SK-N-SH (cell line): ENCODE data around the gene DNAJA3. TPM values are rescaled to one million over a fixed set of nuclear protein-coding genes. Genes with fewer than 3 reads are reported as not detected.

Source experiments
- CTCF ChIA-PET: fragments of 300-600, 350-600 bp; formaldehyde crosslinking; extraction: SDS; loops from one replicate; lab custom pipeline; 2021; lab: Yijun Ruan, JAX
- POLR2A ChIA-PET: fragments of 350-600 bp; sonication (Branson Sonifier 250); formaldehyde crosslinking; extraction: SDS; loops from one replicate; lab custom pipeline; 2020; ENCODE audit warnings: antibody characterized with exemption, inconsistent platforms; lab: Yijun Ruan, JAX
- DNase-seq: peaks from one replicate; pipeline ENCODE4 v3.0.0; 2012
- H2AFZ ChIP-seq: fragments of 200-600 bp; sonication (generic); 2 replicates; pipeline ENCODE4 v1.8.1; 2016; ENCODE audit warnings: antibody characterized with exemption, mild to moderate bottlenecking, low read depth
- H3F3A ChIP-seq: fragments of 200-600 bp; sonication (generic); replicated peaks from 2 replicates; pipeline ENCODE3; 2016; ENCODE audit warnings: antibody characterized with exemption, mild to moderate bottlenecking; ENCODE audit not compliant: insufficient read depth
- H3K27ac ChIP-seq, 2 experiments: fragments of 200-500 bp in 1 of 2; fragments of 200-600 bp in 1 of 2; sonication (Bioruptor generic) in 1 of 2; sonication (generic), shearing (Covaris generic) in 1 of 2; 2 replicates each; pipeline versions ENCODE4 v1.5.1 to v1.6.1; 2014 to 2016; ENCODE audit warnings: low read depth in 2 of 2, inconsistent platforms in 1 of 2, low read length in 1 of 2, mild to moderate bottlenecking in 1 of 2, mixed read lengths in 1 of 2
- H3K27me3 ChIP-seq: fragments of 200-600 bp; sonication (generic), shearing (Covaris generic); 2 replicates; pipeline ENCODE4 v1.6.1; 2016; ENCODE audit warnings: mixed run types; ENCODE audit not compliant: insufficient read depth
- H3K36me3 ChIP-seq, 2 experiments: fragments of 200-500 bp in 1 of 2; fragments of 200-600 bp in 1 of 2; sonication (Bioruptor generic) in 1 of 2; sonication (generic) in 1 of 2; replicated peaks in 1 of 2; 2 replicates each; pipeline versions ENCODE3 to v1.5.1; 2014 to 2016; ENCODE audit warnings: low read length in 1 of 2, mild to moderate bottlenecking in 1 of 2; ENCODE audit not compliant: insufficient read depth in 2 of 2, control insufficient read depth in 1 of 2
- H3K4me1 ChIP-seq, 2 experiments: fragments of 200-500 bp in 1 of 2; fragments of 200-600 bp in 1 of 2; sonication (Bioruptor generic) in 1 of 2; sonication (generic), shearing (Covaris generic) in 1 of 2; 2 replicates each; pipeline versions ENCODE4 v1.5.1 to v1.6.1; 2014 to 2016; ENCODE audit warnings: low read depth in 1 of 2, low read length in 1 of 2, mixed run types in 1 of 2; ENCODE audit not compliant: insufficient read depth in 2 of 2, control insufficient read depth in 1 of 2
- H3K4me2 ChIP-seq: fragments of 200-600 bp; sonication (generic), shearing (Covaris generic); 2 replicates; pipeline ENCODE4 v1.6.1; 2017; ENCODE audit warnings: mixed run types
- H3K4me3 ChIP-seq, 2 experiments: fragments of 200-500 bp in 1 of 2; fragments of 200-600 bp in 1 of 2; sonication (Bioruptor generic) in 1 of 2; sonication (generic), shearing (Covaris generic) in 1 of 2; 2 replicates each; pipeline versions ENCODE4 v1.5.1 to v1.8.1; 2014 to 2016; ENCODE audit warnings: low read depth in 2 of 2, inconsistent platforms in 1 of 2, low read length in 1 of 2, mild to moderate bottlenecking in 1 of 2, mixed read lengths in 1 of 2, moderate library complexity in 1 of 2
- H3K79me2 ChIP-seq: fragments of 200-600 bp; sonication (generic); 2 replicates; pipeline ENCODE4 v1.8.1; 2017; ENCODE audit warnings: mild to moderate bottlenecking; ENCODE audit not compliant: insufficient read depth
- H3K9ac ChIP-seq: fragments of 200-600 bp; sonication (generic); 2 replicates; pipeline ENCODE4 v1.6.1; 2017; ENCODE audit warnings: mixed run types
- H3K9me2 ChIP-seq: fragments of 200-600 bp; sonication (generic); 2 replicates; pipeline ENCODE4 v1.6.1; 2017; ENCODE audit warnings: mixed run types
- H3K9me3 ChIP-seq: fragments of 200-600 bp; sonication (generic); 2 replicates; pipeline ENCODE4 v1.6.1; 2017; ENCODE audit warnings: mixed run types, mild to moderate bottlenecking, moderate library complexity
- H4K20me1 ChIP-seq: fragments of 200-600 bp; sonication (generic); 2 replicates; pipeline ENCODE4 v1.6.1; 2017; ENCODE audit warnings: mild to moderate bottlenecking, mixed run types; ENCODE audit not compliant: insufficient read depth
- CTCF ChIP-seq: fragments of 200-600 bp; sonication (generic); IDR thresholded peaks from 2 replicates; pipeline ENCODE4 v1.6.1; 2017; ENCODE audit warnings: antibody characterized with exemption, mild to moderate bottlenecking, moderate library complexity
- ELF1 ChIP-seq: IDR thresholded peaks from 2 replicates; pipeline ENCODE4 v1.4.0; 2012
- EP300 ChIP-seq, 2 experiments: IDR thresholded peaks; 2 replicates each; pipeline versions ENCODE4 v1.4.0 to v1.6.1; 2012; ENCODE audit warnings: borderline replicate concordance in 1 of 2, low read depth in 1 of 2, low read length in 1 of 2
- FOSL2 ChIP-seq: IDR thresholded peaks from 2 replicates; pipeline ENCODE4 v1.4.0; 2012; ENCODE audit warnings: low read depth, mild to moderate bottlenecking, moderate library complexity, borderline replicate concordance
- FOXM1 ChIP-seq: IDR thresholded peaks from 2 replicates; pipeline ENCODE4 v1.4.0; 2012; ENCODE audit warnings: low read depth, mild to moderate bottlenecking
- GABPA ChIP-seq: IDR thresholded peaks from 2 replicates; pipeline ENCODE4 v1.4.0; 2012; ENCODE audit warnings: low read depth, mild to moderate bottlenecking
- GATA2 ChIP-seq: sonication (generic); formaldehyde crosslinking; IDR thresholded peaks from 2 replicates; pipeline ENCODE4 v1.5.0; 2020; ENCODE audit warnings: mild to moderate bottlenecking, missing genetic modification reagents
- MEF2A ChIP-seq: IDR thresholded peaks from 2 replicates; pipeline ENCODE4 v1.4.0; 2012; ENCODE audit warnings: low read depth, borderline replicate concordance
- NFIC ChIP-seq: IDR thresholded peaks from 2 replicates; pipeline ENCODE4 v1.4.0; 2012; ENCODE audit warnings: borderline replicate concordance
- RAD21 ChIP-seq: IDR thresholded peaks from 2 replicates; pipeline ENCODE4 v1.6.1; 2012; ENCODE audit warnings: mild to moderate bottlenecking, low read length
- RCOR1 ChIP-seq: fragments of 150-350 bp; IDR thresholded peaks from 2 replicates; pipeline ENCODE4 v1.6.1; 2017; ENCODE audit warnings: antibody characterized with exemption, low read length
- SIN3A ChIP-seq: IDR thresholded peaks from 2 replicates; pipeline ENCODE4 v1.6.1; 2012; ENCODE audit warnings: low read depth, mild to moderate bottlenecking, low read length, moderate library complexity, borderline replicate concordance
- SMC3 ChIP-seq: IDR thresholded peaks from 2 replicates; pipeline ENCODE4 v1.6.1; 2012; ENCODE audit warnings: low read depth, low read length, improper control_type of control experiment
- TAF1 ChIP-seq: IDR thresholded peaks from 2 replicates; pipeline ENCODE4 v1.6.1; 2012; ENCODE audit warnings: low read depth, mild to moderate bottlenecking, low read length, moderate library complexity, borderline replicate concordance
- TCF12 ChIP-seq: IDR thresholded peaks from 2 replicates; pipeline ENCODE4 v1.4.0; 2012
- WGBS: methylation state at CpG from one replicate; pipeline ENCODE4 v1.1.6; 2017; ENCODE audit warnings: low lambda C conversion rate; 5-methylcytosine and 5-hydroxymethylcytosine counted together
- polyA plus RNA-seq, 3 experiments: library from polyadenylated mRNA; depleted of rRNA; stranded (reverse); fragments of >200 nt; gene quantifications; 2 replicates each; pipeline ENCODE4 v1.2.3, GENCODE V29; 2012
- TF ChIP-seq, protein P1 (sequence below): IDR thresholded peaks from 2 replicates; pipeline ENCODE4; 2012
- TF ChIP-seq, protein P2 (sequence below): IDR thresholded peaks from 2 replicates; pipeline ENCODE4 v1.4.0; 2012; ENCODE audit warnings: low read depth, borderline replicate concordance

Gene DNAJA3
- polyA plus RNA-seq, 1 of the 3 experiments (the other 2 are of a cell fraction), result 52.6 TPM

- H2AFZ ChIP-seq, result no peak overlapping the region
Observed at GRCh38 chr16:4487955-4488498, 62.4 kb downstream of the DNAJA3 start.

More at GRCh38 chr16:4487955-4488498, 62.4 kb downstream of the DNAJA3 start:
- peaks cover 34% of the 10 kb centered on the region for H3F3A ChIP-seq
- TF ChIP-seq GATA2 (CRISPR knock-in tag) (no peak), CTCF (no peak), RCOR1 (no peak), EP300 (IDR thresholded peaks at IDR 0.05; ENCODE audit: borderline replicate concordance in 1 of 2, low read depth in 1 of 2, low read length in 1 of 2) (no peak), FOXM1 (no peak), SMC3 (no peak), TAF1 (no peak), RAD21 (no peak), TCF12 (no peak), ELF1 (no peak), FOSL2 (no peak), SIN3A (no peak), GABPA (no peak), NFIC (no peak), MEF2A (no peak)
- TF ChIP-seq, protein P1, sequence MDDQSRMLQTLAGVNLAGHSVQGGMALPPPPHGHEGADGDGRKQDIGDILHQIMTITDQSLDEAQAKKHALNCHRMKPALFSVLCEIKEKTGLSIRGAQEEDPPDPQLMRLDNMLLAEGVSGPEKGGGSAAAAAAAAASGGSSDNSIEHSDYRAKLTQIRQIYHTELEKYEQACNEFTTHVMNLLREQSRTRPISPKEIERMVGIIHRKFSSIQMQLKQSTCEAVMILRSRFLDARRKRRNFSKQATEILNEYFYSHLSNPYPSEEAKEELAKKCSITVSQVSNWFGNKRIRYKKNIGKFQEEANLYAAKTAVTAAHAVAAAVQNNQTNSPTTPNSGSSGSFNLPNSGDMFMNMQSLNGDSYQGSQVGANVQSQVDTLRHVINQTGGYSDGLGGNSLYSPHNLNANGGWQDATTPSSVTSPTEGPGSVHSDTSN, result no peak
- TF ChIP-seq, protein P2, sequence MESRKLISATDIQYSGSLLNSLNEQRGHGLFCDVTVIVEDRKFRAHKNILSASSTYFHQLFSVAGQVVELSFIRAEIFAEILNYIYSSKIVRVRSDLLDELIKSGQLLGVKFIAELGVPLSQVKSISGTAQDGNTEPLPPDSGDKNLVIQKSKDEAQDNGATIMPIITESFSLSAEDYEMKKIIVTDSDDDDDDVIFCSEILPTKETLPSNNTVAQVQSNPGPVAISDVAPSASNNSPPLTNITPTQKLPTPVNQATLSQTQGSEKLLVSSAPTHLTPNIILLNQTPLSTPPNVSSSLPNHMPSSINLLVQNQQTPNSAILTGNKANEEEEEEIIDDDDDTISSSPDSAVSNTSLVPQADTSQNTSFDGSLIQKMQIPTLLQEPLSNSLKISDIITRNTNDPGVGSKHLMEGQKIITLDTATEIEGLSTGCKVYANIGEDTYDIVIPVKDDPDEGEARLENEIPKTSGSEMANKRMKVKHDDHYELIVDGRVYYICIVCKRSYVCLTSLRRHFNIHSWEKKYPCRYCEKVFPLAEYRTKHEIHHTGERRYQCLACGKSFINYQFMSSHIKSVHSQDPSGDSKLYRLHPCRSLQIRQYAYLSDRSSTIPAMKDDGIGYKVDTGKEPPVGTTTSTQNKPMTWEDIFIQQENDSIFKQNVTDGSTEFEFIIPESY, result no peak
- H3K79me2 ChIP-seq, result peaks cover 73% of the 10 kb centered on the region
- POLR2A ChIA-PET, result no interaction called here
- H3K4me3 ChIP-seq, result no peak overlapping the region
- peaks cover 4 to 7% of the 10 kb centered on the region in 2 experiments for H3K36me3 ChIP-seq
- peak overlapping the region; percentile 8; the same call in 1 of the 2 replicates for H3K9ac ChIP-seq
- no peak for DNase-seq
- H4K20me1 ChIP-seq, result no peaks in the 10 kb centered on the region
- no peaks in the 10 kb centered on the region for H3K9me3 ChIP-seq
- peaks cover 0 to 24% of the 10 kb centered on the region in 2 experiments; a peak in 2 of 4 replicates for H3K4me1 ChIP-seq
- no peak overlapping the region for H3K4me2 ChIP-seq
- H3K27me3 ChIP-seq, result no peaks in the 10 kb centered on the region
- peak overlapping the region in 1 of 2 experiments; percentile 79; a peak in 2 of 4 replicates for H3K27ac ChIP-seq
- no peaks in the 10 kb centered on the region for H3K9me2 ChIP-seq
- CTCF ChIA-PET, result interaction anchor here (0.9 to 4.2 kb wide), 2 partner anchors 10 to 18 kb away, joined by 5 to 22 read pairs; no protein-coding TSS in a partner anchor
- WGBS, result 82% methylated on average over 5 of the region's 5 CpGs
